Fibroblast of the aortic adventitia (primary cell): Measurements from ENCODE around the gene TMTC3. TPM values are rescaled to one million over a fixed set of nuclear protein-coding genes. Genes with fewer than 3 reads are reported as not detected.

ENCODE experiments used
- DNase-seq: peaks from one replicate; pipeline ENCODE4 v3.0.0-alpha.2; 2010; ENCODE audit warnings: low read depth
- H3K4me3 ChIP-seq: 2 replicates; pipeline ENCODE4 v1.5.1; 2011; ENCODE audit warnings: low read depth, mild to moderate bottlenecking, control low read depth, low read length, moderate library complexity
- total RNA-seq: library from RNA; depleted of rRNA; stranded (reverse); fragments of >200 nt; gene quantifications from 2 replicates; pipeline ENCODE4 v1.2.3, GENCODE V29; 2012; ENCODE audit warnings: low replicate concordance
- TF ChIP-seq, protein P1 (sequence below): IDR thresholded peaks from 2 replicates; pipeline ENCODE4 v1.5.1; 2011; ENCODE audit warnings: mild to moderate bottlenecking, low read length, control low read depth, inconsistent platforms; ENCODE audit not compliant: insufficient read depth

The TMTC3 gene
- total RNA-seq, 1 donor: 65.3 TPM

DNA sequence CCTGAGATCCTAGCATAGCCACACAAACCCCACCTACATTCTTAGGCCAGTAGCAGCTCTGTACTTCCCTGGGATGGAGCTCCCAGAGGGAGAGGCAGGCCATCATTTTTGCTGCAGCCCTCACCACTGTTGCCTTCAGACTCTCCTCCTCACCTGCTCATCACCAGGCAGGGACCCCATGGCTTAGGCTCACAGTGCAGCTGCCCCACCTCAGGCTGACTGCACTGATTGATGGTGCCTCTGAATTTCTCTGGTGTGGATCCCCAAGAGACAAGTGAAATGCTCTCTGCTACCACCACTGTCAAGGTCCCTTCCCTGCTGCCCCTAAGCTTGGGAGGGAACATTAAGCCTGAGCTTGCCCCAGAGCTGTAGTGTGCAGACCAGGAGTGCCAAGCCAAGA is 76.2 kb downstream of the TMTC3 start:
- TF ChIP-seq, protein P1, sequence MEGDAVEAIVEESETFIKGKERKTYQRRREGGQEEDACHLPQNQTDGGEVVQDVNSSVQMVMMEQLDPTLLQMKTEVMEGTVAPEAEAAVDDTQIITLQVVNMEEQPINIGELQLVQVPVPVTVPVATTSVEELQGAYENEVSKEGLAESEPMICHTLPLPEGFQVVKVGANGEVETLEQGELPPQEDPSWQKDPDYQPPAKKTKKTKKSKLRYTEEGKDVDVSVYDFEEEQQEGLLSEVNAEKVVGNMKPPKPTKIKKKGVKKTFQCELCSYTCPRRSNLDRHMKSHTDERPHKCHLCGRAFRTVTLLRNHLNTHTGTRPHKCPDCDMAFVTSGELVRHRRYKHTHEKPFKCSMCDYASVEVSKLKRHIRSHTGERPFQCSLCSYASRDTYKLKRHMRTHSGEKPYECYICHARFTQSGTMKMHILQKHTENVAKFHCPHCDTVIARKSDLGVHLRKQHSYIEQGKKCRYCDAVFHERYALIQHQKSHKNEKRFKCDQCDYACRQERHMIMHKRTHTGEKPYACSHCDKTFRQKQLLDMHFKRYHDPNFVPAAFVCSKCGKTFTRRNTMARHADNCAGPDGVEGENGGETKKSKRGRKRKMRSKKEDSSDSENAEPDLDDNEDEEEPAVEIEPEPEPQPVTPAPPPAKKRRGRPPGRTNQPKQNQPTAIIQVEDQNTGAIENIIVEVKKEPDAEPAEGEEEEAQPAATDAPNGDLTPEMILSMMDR: no peak
- no peak overlapping the region for H3K4me3 ChIP-seq
- no peak for DNase-seq

DNA sequence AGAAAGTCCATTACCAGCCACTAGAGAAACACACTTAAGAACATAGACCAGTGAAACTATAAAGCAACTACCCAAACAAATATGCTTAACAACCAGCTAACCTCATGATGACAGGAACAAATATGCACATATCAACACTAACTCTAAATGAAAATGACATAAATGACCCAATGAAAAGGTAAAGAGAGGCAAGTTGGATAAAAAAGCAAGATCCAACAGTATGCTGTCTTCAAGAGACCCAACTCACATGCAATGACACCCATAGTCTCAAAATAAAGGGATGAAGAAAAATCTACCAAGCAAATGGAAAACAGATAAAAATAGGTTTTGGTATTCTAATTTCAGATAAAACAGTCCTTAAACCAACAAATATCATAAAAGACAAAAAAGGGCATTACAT is 77.8 kb downstream of the TMTC3 start:
- no peak overlapping the region for H3K4me3 ChIP-seq
- no peak for DNase-seq
- TF ChIP-seq, protein P1: no peak

DNA sequence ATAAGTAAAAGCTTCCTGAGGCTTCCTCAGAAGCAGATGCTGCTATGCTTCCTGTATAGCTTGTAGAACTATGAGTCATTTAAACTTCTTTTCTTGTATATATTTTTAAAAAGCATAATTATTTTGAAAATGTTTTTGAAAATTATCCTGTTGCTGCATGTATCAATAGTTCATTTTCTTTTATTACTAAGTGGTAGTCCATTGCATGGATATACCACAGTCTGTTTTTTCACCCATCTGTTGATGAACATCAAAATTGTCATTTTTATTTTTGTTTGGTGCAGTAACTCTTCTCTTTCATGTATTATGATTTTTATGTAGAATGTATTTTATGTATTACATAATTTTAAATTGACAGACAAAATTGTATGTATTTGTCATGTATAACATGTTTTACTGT is 81.4 kb downstream of the TMTC3 start:
- TF ChIP-seq, protein P1: no peak
- DNase-seq: no peak
- no peak overlapping the region for H3K4me3 ChIP-seq

DNA sequence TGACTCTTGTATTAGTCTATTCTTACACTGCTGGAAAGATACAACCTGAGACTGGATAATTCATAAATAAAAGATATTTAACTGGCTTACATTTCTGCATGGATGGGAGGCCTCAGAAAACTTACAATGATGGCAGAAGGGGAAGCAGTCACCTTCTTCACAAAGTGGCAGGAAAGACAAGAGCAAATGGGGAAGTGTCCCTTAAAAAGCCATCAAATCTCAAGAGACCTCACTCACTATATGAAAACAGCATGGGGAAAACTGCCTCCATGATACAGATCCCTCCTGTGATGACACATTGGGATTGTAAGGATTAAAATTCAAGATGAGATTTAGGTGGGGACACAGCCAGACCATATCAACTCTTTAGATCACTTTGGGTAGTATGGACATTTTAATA is 83.7 kb downstream of the TMTC3 start:
- TF ChIP-seq, protein P1: no peak
- H3K4me3 ChIP-seq: no peak overlapping the region
- no peak for DNase-seq

DNA sequence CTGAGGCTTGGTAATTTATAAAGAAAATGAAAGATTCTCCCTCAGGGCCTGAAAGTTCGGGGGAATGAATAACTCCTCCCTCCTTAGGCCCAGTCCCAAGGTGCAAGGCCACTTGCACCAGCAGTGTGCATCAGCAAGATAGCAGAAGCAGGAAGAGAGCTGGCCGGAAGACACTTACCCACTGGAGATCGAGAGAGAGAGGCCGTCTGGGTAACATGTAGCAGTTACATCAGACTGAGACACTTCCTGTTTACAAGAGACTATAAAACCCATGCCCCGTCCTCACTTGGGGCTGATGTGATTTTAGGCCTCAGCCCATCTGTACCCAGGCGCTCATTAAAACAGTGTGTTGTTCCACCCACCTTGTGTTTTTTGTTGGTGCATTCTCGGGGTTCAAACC is 85.2 kb downstream of the TMTC3 start:
- TF ChIP-seq, protein P1: no peak
- no peak for DNase-seq
- no peak overlapping the region for H3K4me3 ChIP-seq

DNA sequence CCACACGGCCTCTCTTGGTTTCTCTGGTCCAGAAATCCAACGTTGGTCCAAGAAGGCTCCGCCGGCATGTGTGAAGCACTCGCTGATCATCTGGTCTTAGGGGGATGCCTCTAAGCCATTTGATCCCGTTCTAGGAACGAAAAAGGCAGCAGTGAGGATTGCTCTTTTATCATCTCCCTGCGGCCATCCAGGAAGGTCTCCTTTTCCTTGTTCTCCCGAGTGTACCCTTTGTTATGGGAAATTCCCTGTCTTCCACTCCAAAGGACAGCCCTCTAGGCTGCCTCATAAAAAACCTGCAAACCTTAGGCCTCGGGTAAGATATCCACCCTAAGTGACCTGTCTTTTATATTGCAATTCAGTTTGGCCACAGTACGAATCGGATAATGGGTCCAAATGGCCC is 85.8 kb downstream of the TMTC3 start:
- no peak for DNase-seq
- TF ChIP-seq, protein P1: no peak

DNA sequence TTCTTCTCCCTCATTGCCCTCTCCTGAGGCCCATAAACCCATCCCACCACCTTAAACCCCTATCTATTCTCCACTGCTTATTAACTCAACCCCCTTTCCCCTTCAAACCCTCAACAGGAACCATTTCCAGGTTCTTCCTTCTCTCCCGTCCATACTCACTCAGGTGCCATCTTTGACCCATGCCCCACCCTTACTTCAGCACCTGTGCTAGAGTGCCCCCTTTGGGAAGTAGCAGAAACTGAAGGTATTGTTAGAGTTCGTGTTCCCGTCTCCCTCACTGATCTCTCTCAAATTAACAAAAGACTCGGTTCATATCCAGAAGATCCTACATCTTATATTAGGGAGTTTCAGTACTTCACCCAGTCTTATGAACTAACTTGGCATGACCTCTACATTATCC is 86.6 kb downstream of the TMTC3 start:
- DNase-seq: no peak
- H3K4me3 ChIP-seq: no peak overlapping the region
- TF ChIP-seq, protein P1: no peak

More for the DNA sequence above, 85.8 kb downstream of the TMTC3 start:
- no peak overlapping the region for H3K4me3 ChIP-seq
